ENCODE measurements around the gene MRLN.

MRLN gene

GRCh38 chr10:59706851-59707797, 46.1 kb downstream of the MRLN start:
- H3K9me3 ChIP-seq (ENCODE audit: control insufficient read depth, low read length), result no peaks in the 10 kb centered on the region
- no peaks in the 10 kb centered on the region for H3K36me3 ChIP-seq (ENCODE audit: control insufficient read depth, insufficient read depth, low read length)
- H3K27me3 ChIP-seq (ENCODE audit: control insufficient read depth, insufficient read depth, low read length, poor library complexity, severe bottlenecking), result peaks cover 15% of the 10 kb centered on the region
- WGBS, 2 experiments, result 93 to 94% methylated on average over 7 to 8 of the region's 8 CpGs
- no peak overlapping the region for H3K27ac ChIP-seq (ENCODE audit: insufficient read depth, low read depth, low read length, poor library complexity, severe bottlenecking)
- peaks cover 5% of the 10 kb centered on the region for H3K4me1 ChIP-seq (ENCODE audit: control insufficient read depth, insufficient read depth, low read length)
- H3K4me3 ChIP-seq (ENCODE audit: insufficient read depth, low read depth, low read length), result no peak overlapping the region

- peaks cover 15% of the 10 kb centered on the region for H3K27me3 ChIP-seq (ENCODE audit: control insufficient read depth, insufficient read depth, low read length, poor library complexity, severe bottlenecking)
- no peaks in the 10 kb centered on the region for H3K36me3 ChIP-seq (ENCODE audit: control insufficient read depth, insufficient read depth, low read length)
- H3K27ac ChIP-seq (ENCODE audit: insufficient read depth, low read depth, low read length, poor library complexity, severe bottlenecking), result no peak overlapping the region
- H3K4me1 ChIP-seq (ENCODE audit: control insufficient read depth, insufficient read depth, low read length), result no peaks in the 10 kb centered on the region
- H3K9me3 ChIP-seq (ENCODE audit: control insufficient read depth, low read length), result no peaks in the 10 kb centered on the region
- no peak overlapping the region for H3K4me3 ChIP-seq (ENCODE audit: insufficient read depth, low read depth, low read length)
These were observed 47.3 kb downstream of the MRLN start for GRCh38 chr10:59705931-59706330.

GRCh38 chr10:59704630-59705029, 48.6 kb downstream of the MRLN start:
- Histone ChIP-seq H3K4me1 (ENCODE audit: control insufficient read depth, insufficient read depth, low read length) (no peaks in the 10 kb centered on the region), H3K4me3 (ENCODE audit: insufficient read depth, low read depth, low read length) (no peak overlapping the region), H3K9me3 (ENCODE audit: control insufficient read depth, low read length) (no peaks in the 10 kb centered on the region), H3K27me3 (ENCODE audit: control insufficient read depth, insufficient read depth, low read length, poor library complexity, severe bottlenecking) (peaks cover 6% of the 10 kb centered on the region), H3K36me3 (ENCODE audit: control insufficient read depth, insufficient read depth, low read length) (no peaks in the 10 kb centered on the region), H3K27ac (ENCODE audit: insufficient read depth, low read depth, low read length, poor library complexity, severe bottlenecking) (no peak overlapping the region)
- no CpG with 5 or more reads among the region's 2 CpGs for WGBS, 2 experiments

- no peak overlapping the region for H3K27ac ChIP-seq (ENCODE audit: insufficient read depth, low read depth, low read length, poor library complexity, severe bottlenecking)
- H3K36me3 ChIP-seq (ENCODE audit: control insufficient read depth, insufficient read depth, low read length), result no peaks in the 10 kb centered on the region
- H3K27me3 ChIP-seq (ENCODE audit: control insufficient read depth, insufficient read depth, low read length, poor library complexity, severe bottlenecking), result no peaks in the 10 kb centered on the region
- H3K4me3 ChIP-seq (ENCODE audit: insufficient read depth, low read depth, low read length), result no peak overlapping the region
- no peaks in the 10 kb centered on the region for H3K9me3 ChIP-seq (ENCODE audit: control insufficient read depth, low read length)
- 87% methylated on average over 4 of the region's 4 CpGs for WGBS, 2 experiments
- H3K4me1 ChIP-seq (ENCODE audit: control insufficient read depth, insufficient read depth, low read length), result no peaks in the 10 kb centered on the region
These were observed 50.9 kb downstream of the MRLN start for GRCh38 chr10:59702347-59702746.

GRCh38 chr10:59700709-59701108, 52.5 kb downstream of the MRLN start:
- H3K36me3 ChIP-seq (ENCODE audit: control insufficient read depth, insufficient read depth, low read length), result no peaks in the 10 kb centered on the region
- H3K4me3 ChIP-seq (ENCODE audit: insufficient read depth, low read depth, low read length), result no peak overlapping the region
- H3K27me3 ChIP-seq (ENCODE audit: control insufficient read depth, insufficient read depth, low read length, poor library complexity, severe bottlenecking), result no peaks in the 10 kb centered on the region
- no peak overlapping the region for H3K27ac ChIP-seq (ENCODE audit: insufficient read depth, low read depth, low read length, poor library complexity, severe bottlenecking)
- H3K9me3 ChIP-seq (ENCODE audit: control insufficient read depth, low read length), result no peaks in the 10 kb centered on the region
- 60 to 65% methylated on average over 4 of the region's 4 CpGs for WGBS, 2 experiments
- no peaks in the 10 kb centered on the region for H3K4me1 ChIP-seq (ENCODE audit: control insufficient read depth, insufficient read depth, low read length)

GRCh38 chr10:59698326-59698725, 54.9 kb downstream of the MRLN start:
- Histone ChIP-seq H3K27me3 (ENCODE audit: control insufficient read depth, insufficient read depth, low read length, poor library complexity, severe bottlenecking) (no peaks in the 10 kb centered on the region), H3K9me3 (ENCODE audit: control insufficient read depth, low read length) (no peaks in the 10 kb centered on the region), H3K36me3 (ENCODE audit: control insufficient read depth, insufficient read depth, low read length) (no peaks in the 10 kb centered on the region), H3K4me3 (ENCODE audit: insufficient read depth, low read depth, low read length) (no peak overlapping the region), H3K4me1 (ENCODE audit: control insufficient read depth, insufficient read depth, low read length) (no peaks in the 10 kb centered on the region), H3K27ac (ENCODE audit: insufficient read depth, low read depth, low read length, poor library complexity, severe bottlenecking) (no peak overlapping the region)
- 85 to 90% methylated on average over 1 of the region's 1 CpG for WGBS, 2 experiments

GRCh38 chr10:59695637-59696036, 57.6 kb downstream of the MRLN start:
- no peaks in the 10 kb centered on the region for H3K4me1 ChIP-seq (ENCODE audit: control insufficient read depth, insufficient read depth, low read length)
- no peaks in the 10 kb centered on the region for H3K27me3 ChIP-seq (ENCODE audit: control insufficient read depth, insufficient read depth, low read length, poor library complexity, severe bottlenecking)
- no peak overlapping the region for H3K27ac ChIP-seq (ENCODE audit: insufficient read depth, low read depth, low read length, poor library complexity, severe bottlenecking)
- H3K4me3 ChIP-seq (ENCODE audit: insufficient read depth, low read depth, low read length), result no peak overlapping the region
- H3K9me3 ChIP-seq (ENCODE audit: control insufficient read depth, low read length), result no peaks in the 10 kb centered on the region
- WGBS, 2 experiments, result 96 to 99% methylated on average over 3 of the region's 3 CpGs
- no peaks in the 10 kb centered on the region for H3K36me3 ChIP-seq (ENCODE audit: control insufficient read depth, insufficient read depth, low read length)

GRCh38 chr10:59694936-59695335, 58.3 kb downstream of the MRLN start:
- Histone ChIP-seq H3K9me3 (ENCODE audit: control insufficient read depth, low read length) (no peaks in the 10 kb centered on the region), H3K36me3 (ENCODE audit: control insufficient read depth, insufficient read depth, low read length) (no peaks in the 10 kb centered on the region)
- WGBS, 2 experiments, result 73 to 78% methylated on average over 1 of the region's 1 CpG

GRCh38 chr10:59692113-59692512, 61.1 kb downstream of the MRLN start:
- no peak overlapping the region for H3K4me3 ChIP-seq (ENCODE audit: insufficient read depth, low read depth, low read length)
- H3K27ac ChIP-seq (ENCODE audit: insufficient read depth, low read depth, low read length, poor library complexity, severe bottlenecking), result no peak overlapping the region
- H3K9me3 ChIP-seq (ENCODE audit: control insufficient read depth, low read length), result no peaks in the 10 kb centered on the region
- 94 to 100% methylated on average over 2 of the region's 2 CpGs for WGBS, 2 experiments
- H3K4me1 ChIP-seq (ENCODE audit: control insufficient read depth, insufficient read depth, low read length), result no peaks in the 10 kb centered on the region
- no peaks in the 10 kb centered on the region for H3K27me3 ChIP-seq (ENCODE audit: control insufficient read depth, insufficient read depth, low read length, poor library complexity, severe bottlenecking)
- H3K36me3 ChIP-seq (ENCODE audit: control insufficient read depth, insufficient read depth, low read length), result no peaks in the 10 kb centered on the region

More at GRCh38 chr10:59694936-59695335, 58.3 kb downstream of the MRLN start:
- Histone ChIP-seq H3K4me1 (ENCODE audit: control insufficient read depth, insufficient read depth, low read length) (no peaks in the 10 kb centered on the region), H3K4me3 (ENCODE audit: insufficient read depth, low read depth, low read length) (no peak overlapping the region), H3K27ac (ENCODE audit: insufficient read depth, low read depth, low read length, poor library complexity, severe bottlenecking) (no peak overlapping the region), H3K27me3 (ENCODE audit: control insufficient read depth, insufficient read depth, low read length, poor library complexity, severe bottlenecking) (no peaks in the 10 kb centered on the region)

- Histone ChIP-seq H3K27ac (ENCODE audit: insufficient read depth, low read depth, low read length, poor library complexity, severe bottlenecking) (no peak overlapping the region), H3K4me3 (ENCODE audit: insufficient read depth, low read depth, low read length) (no peak overlapping the region), H3K27me3 (ENCODE audit: control insufficient read depth, insufficient read depth, low read length, poor library complexity, severe bottlenecking) (no peaks in the 10 kb centered on the region), H3K4me1 (ENCODE audit: control insufficient read depth, insufficient read depth, low read length) (no peaks in the 10 kb centered on the region), H3K9me3 (ENCODE audit: control insufficient read depth, low read length) (no peaks in the 10 kb centered on the region), H3K36me3 (ENCODE audit: control insufficient read depth, insufficient read depth, low read length) (no peaks in the 10 kb centered on the region)
- 74 to 76% methylated on average over 5 of the region's 5 CpGs for WGBS, 2 experiments
These were observed 64.3 kb downstream of the MRLN start for GRCh38 chr10:59688921-59689351.
